SJSA1 (cell line): ENCODE measurements around the gene ZNF248. TPM values are rescaled to one million over a fixed set of nuclear protein-coding genes. Genes with fewer than 3 reads are reported as not detected.

ENCODE experiments used
- DNase-seq, 2 experiments: peaks; one replicate each; pipeline ENCODE4 v3.0.0-alpha.2; 2015 to 2020; ENCODE audit warnings: low spot score in 2 of 2, low read depth in 1 of 2
- H3K27ac ChIP-seq: fragments of 250-450 bp; sonication (Bioruptor Pico); 2 replicates; pipeline ENCODE4 v1.5.1; 2020; ENCODE audit warnings: mild to moderate bottlenecking, moderate library complexity
- H3K27me3 ChIP-seq: fragments of 250-450 bp; sonication (Bioruptor Pico); replicated peaks from 2 replicates; pipeline ENCODE4 v1.5.1; 2020; ENCODE audit warnings: mild to moderate bottlenecking, moderate library complexity
- H3K36me3 ChIP-seq: fragments of 250-450 bp; sonication (Bioruptor Pico); 2 replicates; pipeline ENCODE4 v1.5.1; 2020; ENCODE audit warnings: mild to moderate bottlenecking
- H3K4me1 ChIP-seq: fragments of 250-450 bp; sonication (Bioruptor Pico); replicated peaks from 2 replicates; pipeline ENCODE4 v1.6.1; 2021; ENCODE audit warnings: mild to moderate bottlenecking
- H3K4me3 ChIP-seq: fragments of 250-450 bp; sonication (Bioruptor Pico); 2 replicates; pipeline ENCODE4 v1.5.1; 2020; ENCODE audit warnings: mild to moderate bottlenecking
- H3K9me3 ChIP-seq: fragments of 250-450 bp; sonication (Bioruptor Pico); replicated peaks from 2 replicates; pipeline ENCODE4 v1.5.1; 2020; ENCODE audit warnings: mild to moderate bottlenecking
- total RNA-seq: library from RNA; depleted of rRNA; stranded (reverse); fragments of >200 nt; shearing (Covaris generic); gene quantifications from 2 replicates; pipeline ENCODE4 v1.2.3, GENCODE V29; 2014; rRNA removed

The ZNF248 gene
- 7.8 and 11.1 TPM in 2 replicates for total RNA-seq

DNA sequence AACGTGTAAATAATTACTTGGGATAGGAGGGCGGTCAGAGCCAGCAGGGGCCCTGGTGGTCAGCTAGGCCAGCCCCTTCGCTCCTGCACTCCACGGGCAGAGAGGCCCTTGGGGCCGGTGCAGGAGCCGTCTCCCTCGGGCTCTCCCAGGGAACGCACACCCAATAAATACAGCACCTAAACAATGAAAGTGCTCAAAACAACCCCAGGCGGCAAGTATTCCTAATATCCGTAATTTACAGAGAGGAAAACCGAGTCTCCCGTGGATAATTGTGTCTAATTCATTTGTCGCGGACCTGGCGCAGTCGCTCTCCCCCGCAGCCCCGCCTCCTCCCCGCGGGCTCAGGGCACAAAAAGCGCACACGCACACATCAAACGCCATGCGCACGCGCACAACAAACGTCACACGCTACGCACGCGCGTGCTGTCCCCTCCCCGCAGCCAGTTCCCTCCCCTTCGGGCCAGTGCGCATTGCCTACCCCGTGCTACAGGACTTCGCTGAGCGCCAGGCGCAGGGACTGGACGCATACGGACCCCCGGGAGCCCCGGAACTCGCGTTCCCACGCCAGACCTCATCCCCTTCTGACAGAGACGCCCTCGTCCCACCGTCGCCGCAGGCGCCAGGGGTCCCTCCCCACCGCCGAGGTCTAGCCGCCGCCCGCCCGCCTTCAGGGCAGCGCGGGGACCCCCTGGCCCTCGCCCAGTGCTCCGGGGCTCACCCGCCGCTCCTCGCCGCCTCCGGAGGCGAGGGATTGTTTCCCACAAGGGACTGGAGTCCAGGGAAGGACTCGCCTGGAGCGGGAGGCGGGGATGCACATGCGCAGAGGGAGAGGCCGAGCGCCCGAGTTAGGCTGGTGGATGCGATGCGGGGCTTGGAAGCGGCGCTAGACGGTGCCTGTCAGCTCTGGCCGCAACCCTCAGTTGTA is at the start of gene ZNF248:
Gene ZNF248 (minus strand): TSS at position 324 of the 925 bp plus-strand sequence. CDS start 1,300 bp downstream, outside the sequence.
- peak; percentile 91 to 96 for DNase-seq
- Histone ChIP-seq H3K27ac (peak within 1 kb of the TSS; percentile 92), H3K4me1 (peaks cover 13% of the 10 kb centered on the region; the same call in 1 of the 2 replicates), H3K9me3 (peaks cover 5% of the 10 kb centered on the region; the same call in 1 of the 2 replicates), H3K36me3 (peaks cover 7% of the 10 kb centered on the region; the same call in 1 of the 2 replicates), H3K4me3 (peak within 1 kb of the TSS; percentile 72), H3K27me3 (no peaks in the 10 kb centered on the region)

DNA sequence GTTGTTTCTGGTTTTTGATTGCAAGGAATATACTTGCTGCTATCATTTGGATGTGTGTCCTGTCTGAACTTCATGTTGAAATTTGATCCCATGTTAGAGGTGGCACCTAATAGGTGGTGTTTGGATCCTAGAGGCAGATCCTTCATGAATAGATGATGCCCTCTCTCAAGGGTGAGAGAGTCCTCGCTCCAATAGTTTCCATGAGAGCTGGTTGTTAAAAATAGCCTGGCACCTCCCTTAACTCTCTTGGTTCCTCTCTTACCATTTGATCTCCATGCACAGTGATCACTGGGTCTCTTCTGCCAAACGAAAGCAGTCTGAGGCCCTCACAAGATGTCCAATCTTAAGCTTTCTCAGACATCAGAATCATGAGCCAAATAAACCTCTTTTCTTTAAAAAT is 49.0 kb upstream of the ZNF248 start:
- H3K9me3 ChIP-seq = no peaks in the 10 kb centered on the region; the same call in 1 of the 2 replicates
- no peak overlapping the region for H3K4me3 ChIP-seq
- DNase-seq = no peak
- no peaks in the 10 kb centered on the region for H3K27me3 ChIP-seq
- no peak overlapping the region for H3K27ac ChIP-seq
- H3K4me1 ChIP-seq = no peaks in the 10 kb centered on the region
- no peaks in the 10 kb centered on the region for H3K36me3 ChIP-seq

GRCh38 chr10:37896436-37896835 is 39.0 kb upstream of the ZNF248 start:
- no peaks in the 10 kb centered on the region for H3K4me1 ChIP-seq
- no peak overlapping the region for H3K27ac ChIP-seq
- no peak overlapping the region for H3K4me3 ChIP-seq
- H3K27me3 ChIP-seq = no peaks in the 10 kb centered on the region
- peaks cover 18% of the 10 kb centered on the region for H3K9me3 ChIP-seq
- no peak for DNase-seq
- no peaks in the 10 kb centered on the region for H3K36me3 ChIP-seq

DNA sequence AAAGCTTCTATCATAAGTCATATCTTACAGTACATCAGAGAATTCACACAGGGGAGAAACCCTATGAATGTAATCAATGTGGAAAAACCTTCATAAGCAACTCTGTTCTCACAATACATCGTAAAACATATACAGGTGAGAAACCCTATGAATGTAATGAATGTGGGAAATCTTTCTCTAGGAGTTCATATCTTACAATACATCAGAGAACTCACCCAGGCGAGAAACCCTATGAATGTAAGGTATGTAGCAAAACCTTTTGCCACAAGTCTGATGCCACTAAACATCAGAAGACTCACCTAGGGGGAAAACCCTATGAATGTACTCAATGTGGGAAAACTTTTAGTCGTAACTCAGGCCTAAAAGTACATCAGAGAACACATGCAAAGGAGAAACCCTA is 38.3 kb upstream of the ZNF248 start:
- Histone ChIP-seq H3K27me3 (no peaks in the 10 kb centered on the region), H3K9me3 (peaks cover 18% of the 10 kb centered on the region), H3K27ac (no peak overlapping the region), H3K4me3 (no peak overlapping the region), H3K4me1 (no peaks in the 10 kb centered on the region), H3K36me3 (no peaks in the 10 kb centered on the region)
- no peak for DNase-seq

DNA sequence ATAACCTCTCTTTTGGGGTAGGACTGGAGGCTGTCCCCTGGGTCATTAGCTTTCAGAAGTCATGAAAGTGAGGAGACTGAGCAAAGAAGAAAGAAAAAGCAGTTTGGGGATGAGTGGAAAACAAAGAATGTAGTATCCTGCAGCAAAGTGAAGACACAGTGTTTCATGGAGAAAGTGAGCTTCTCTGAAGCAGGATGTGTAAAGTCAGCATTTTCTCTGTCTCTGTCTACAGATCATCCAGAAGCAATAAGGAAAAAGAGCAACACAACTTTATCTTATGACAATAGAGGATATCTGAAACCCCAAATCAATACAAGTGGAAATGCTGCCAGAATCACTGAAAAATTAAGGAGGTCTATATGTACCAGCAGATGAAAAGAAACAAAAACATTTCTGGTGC is 28.4 kb upstream of the ZNF248 start:
- no peak overlapping the region for H3K4me3 ChIP-seq
- H3K36me3 ChIP-seq = no peaks in the 10 kb centered on the region
- H3K27ac ChIP-seq = no peak overlapping the region
- DNase-seq = no peak
- H3K9me3 ChIP-seq = peaks cover 10% of the 10 kb centered on the region; the same call in 1 of the 2 replicates
- no peaks in the 10 kb centered on the region for H3K27me3 ChIP-seq
- H3K4me1 ChIP-seq = no peaks in the 10 kb centered on the region

GRCh38 chr10:37872955-37873354 is 15.5 kb upstream of the ZNF248 start:
- no peaks in the 10 kb centered on the region for H3K4me1 ChIP-seq
- no peaks in the 10 kb centered on the region for H3K36me3 ChIP-seq
- H3K27ac ChIP-seq = no peak overlapping the region
- H3K27me3 ChIP-seq = no peaks in the 10 kb centered on the region
- H3K4me3 ChIP-seq = no peak overlapping the region
- DNase-seq = no peak
- peaks cover 2% of the 10 kb centered on the region; the same call in 1 of the 2 replicates for H3K9me3 ChIP-seq

DNA sequence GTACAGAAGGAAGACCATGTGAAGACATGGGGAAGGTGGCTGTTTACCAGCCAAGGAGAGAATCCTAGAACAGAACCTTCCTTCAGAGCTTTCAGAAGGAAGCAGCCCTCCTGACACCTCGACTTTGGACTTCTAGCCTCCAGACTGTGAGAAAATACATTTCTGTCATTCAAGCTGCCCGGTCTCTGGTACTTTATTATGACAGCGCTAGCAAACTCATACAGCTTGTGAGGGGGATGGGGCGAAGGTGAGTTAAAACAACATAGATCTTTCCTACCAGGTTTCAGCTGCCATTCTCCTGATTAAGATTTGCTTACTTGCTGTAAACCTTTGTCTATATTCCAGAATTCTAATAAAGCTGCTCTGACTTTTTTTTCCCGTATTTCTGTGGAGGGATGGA is 14.9 kb upstream of the ZNF248 start:
- Histone ChIP-seq H3K27ac (no peak overlapping the region), H3K9me3 (peaks cover 2% of the 10 kb centered on the region; the same call in 1 of the 2 replicates), H3K27me3 (no peaks in the 10 kb centered on the region), H3K4me1 (no peaks in the 10 kb centered on the region), H3K36me3 (no peaks in the 10 kb centered on the region), H3K4me3 (no peak overlapping the region)
- no peak for DNase-seq

GRCh38 chr10:37871568-37872251 is 14.3 kb upstream of the ZNF248 start:
- Histone ChIP-seq H3K27me3 (no peaks in the 10 kb centered on the region), H3K27ac (no peak overlapping the region), H3K36me3 (no peaks in the 10 kb centered on the region), H3K4me3 (no peak overlapping the region), H3K9me3 (peaks cover 2% of the 10 kb centered on the region; the same call in 1 of the 2 replicates), H3K4me1 (no peaks in the 10 kb centered on the region)
- DNase-seq = no peak

- Histone ChIP-seq H3K4me1 (no peaks in the 10 kb centered on the region), H3K27ac (no peak overlapping the region), H3K27me3 (no peaks in the 10 kb centered on the region), H3K4me3 (no peak overlapping the region), H3K9me3 (peaks cover 2% of the 10 kb centered on the region; the same call in 1 of the 2 replicates), H3K36me3 (no peaks in the 10 kb centered on the region)
- no peak for DNase-seq
Measured at GRCh38 chr10:37871143-37871542, 13.7 kb upstream of the ZNF248 start.

DNA sequence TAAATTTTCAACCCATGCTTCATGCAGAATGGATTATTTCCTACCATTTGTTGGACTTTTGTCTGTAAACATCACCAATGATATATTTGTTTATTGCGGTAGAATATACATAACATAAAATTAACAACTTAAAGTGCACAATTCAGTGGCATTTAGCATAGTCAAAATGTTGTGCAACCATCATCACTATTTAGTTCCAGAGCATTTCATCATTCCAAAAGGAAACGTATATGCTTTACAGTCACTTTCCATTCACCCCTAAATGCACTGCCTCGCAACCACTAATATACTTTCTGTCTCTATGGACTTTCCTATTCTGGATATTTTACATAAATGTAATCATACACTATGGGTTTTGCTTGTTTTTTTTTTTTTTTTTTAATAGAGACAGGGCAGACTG is 11.4 kb upstream of the ZNF248 start:
- H3K4me3 ChIP-seq = no peak overlapping the region
- no peaks in the 10 kb centered on the region for H3K27me3 ChIP-seq
- DNase-seq = no peak
- no peaks in the 10 kb centered on the region for H3K36me3 ChIP-seq
- H3K4me1 ChIP-seq = no peaks in the 10 kb centered on the region
- H3K27ac ChIP-seq = no peak overlapping the region
- H3K9me3 ChIP-seq = no peaks in the 10 kb centered on the region; the same call in 1 of the 2 replicates

DNA sequence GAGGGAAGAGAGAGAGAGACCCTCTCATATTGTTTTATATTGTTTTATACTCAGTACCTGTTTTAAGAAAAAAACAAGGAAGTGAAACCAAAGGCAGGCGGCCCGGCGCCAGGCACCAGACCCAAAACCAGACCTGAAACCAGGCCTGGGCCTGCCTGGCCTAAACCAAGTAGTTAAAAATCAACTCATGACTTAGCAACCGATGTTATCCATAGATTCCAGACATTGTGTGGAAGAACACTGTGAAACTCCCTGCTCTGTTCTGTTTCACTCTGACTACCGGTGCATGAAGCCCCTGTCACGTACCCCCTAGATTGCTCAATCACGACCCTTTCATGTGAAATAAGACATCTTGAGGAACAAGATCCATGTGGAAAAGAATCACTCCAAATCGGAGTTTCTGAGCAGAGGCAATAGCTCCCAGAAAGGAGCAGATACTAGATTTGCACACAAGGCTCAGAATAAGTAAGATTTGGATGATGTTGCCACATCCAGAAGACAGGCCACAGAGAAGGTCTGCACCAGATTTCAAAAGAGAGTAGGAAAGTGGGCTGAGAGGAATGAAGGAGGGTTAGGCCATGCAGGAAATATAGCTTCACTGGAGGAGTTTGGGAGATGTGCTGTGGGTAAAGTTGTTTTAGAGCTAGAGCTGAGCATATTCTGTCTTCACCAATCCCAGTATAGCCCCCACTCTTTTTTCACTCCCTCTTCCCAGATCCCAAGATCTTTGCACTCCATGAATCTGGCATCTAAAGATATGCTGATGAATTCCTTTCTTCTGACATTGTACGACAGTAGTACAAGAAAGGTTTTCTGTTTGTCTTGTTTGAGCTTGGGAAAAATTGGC is 8.8 kb upstream of the ZNF248 start:
- DNase-seq = no peak
- Histone ChIP-seq H3K27me3 (no peaks in the 10 kb centered on the region), H3K27ac (no peak overlapping the region), H3K4me3 (no peak overlapping the region), H3K36me3 (no peaks in the 10 kb centered on the region), H3K4me1 (no peaks in the 10 kb centered on the region), H3K9me3 (no peaks in the 10 kb centered on the region; the same call in none of the 2 replicates)

DNA sequence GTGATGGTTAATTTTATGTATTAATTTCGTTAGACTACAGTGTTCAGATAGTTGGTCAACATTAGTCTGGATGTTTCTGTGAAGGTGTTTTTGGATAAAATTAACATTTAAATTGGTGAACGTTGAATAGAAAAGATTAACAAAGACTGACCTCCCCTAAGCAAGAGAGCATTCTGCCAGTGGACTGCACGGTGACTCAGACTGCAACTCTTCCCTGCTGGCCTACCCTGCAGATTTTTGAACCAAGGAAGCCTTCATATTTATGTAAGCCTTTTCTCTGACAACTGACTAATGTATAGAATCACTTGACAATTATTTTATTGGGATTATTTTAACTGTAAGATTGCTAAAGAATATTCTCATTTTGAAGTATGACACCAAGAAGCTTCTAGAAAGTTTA is 7.9 kb upstream of the ZNF248 start:
- Histone ChIP-seq H3K4me1 (no peaks in the 10 kb centered on the region), H3K36me3 (no peaks in the 10 kb centered on the region), H3K4me3 (no peak overlapping the region), H3K27ac (no peak overlapping the region), H3K9me3 (peaks cover 5% of the 10 kb centered on the region), H3K27me3 (no peaks in the 10 kb centered on the region)
- DNase-seq = no peak

DNA sequence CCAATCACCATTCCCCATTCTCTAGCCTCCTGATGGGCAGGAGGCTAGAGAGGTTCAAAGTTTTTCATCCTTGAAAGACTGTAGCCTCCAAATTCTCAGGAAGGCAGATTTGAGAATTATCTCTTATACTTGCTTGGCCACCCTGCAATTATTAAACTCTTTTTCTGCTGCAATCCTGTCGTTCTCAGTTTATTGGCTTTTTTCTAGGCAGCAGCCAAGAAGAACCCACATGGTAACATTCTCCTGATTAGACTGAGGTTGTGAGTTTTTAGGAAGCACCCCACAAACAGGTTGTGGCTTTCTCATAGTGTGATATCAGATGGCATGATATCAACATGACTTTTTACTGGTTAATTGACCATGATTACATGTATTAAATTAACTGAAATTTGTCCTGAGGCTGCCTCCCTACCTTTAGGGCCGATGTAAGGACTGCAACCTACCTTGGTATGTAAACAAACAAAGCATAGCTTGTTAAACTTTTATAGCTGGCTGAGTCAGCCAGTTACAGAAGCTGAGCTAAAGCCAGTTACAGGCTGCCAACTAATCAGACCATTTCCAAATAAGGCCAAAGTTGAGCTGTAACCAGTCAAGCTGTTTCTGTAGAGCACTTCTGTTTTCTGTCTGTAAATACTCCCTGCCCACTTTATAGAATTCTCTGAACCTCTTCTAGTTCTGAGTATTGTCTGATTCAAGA is 3.2 kb upstream of the ZNF248 start:
- H3K9me3 ChIP-seq = peaks cover 5% of the 10 kb centered on the region
- no peak overlapping the region for H3K4me3 ChIP-seq
- no peak for DNase-seq
- H3K27ac ChIP-seq = no peak overlapping the region
- H3K4me1 ChIP-seq = peaks cover 10% of the 10 kb centered on the region; the same call in 1 of the 2 replicates
- no peaks in the 10 kb centered on the region; the same call in 1 of the 2 replicates for H3K36me3 ChIP-seq
- no peaks in the 10 kb centered on the region for H3K27me3 ChIP-seq
